OCI-LY7 (cell line): Measurements from ENCODE around the gene INHBB. TPM values are rescaled to one million over a fixed set of nuclear protein-coding genes. Genes with fewer than 3 reads are reported as not detected.

Source experiments
- BruUV-seq: library from RNA; stranded (reverse); fragments of 400-500 nt; replicated peaks from 2 replicates; lab custom pipeline; 2021; lab: Mats Ljungman, UMichigan
- CTCF ChIA-PET: fragments of 300-600 bp; sonication (Branson Sonifier 250); formaldehyde crosslinking; loops from one replicate; lab custom pipeline; 2022; ENCODE audit warnings: antibody characterized with exemption; ENCODE audit not compliant: unreplicated experiment; lab: Charles Lee
- POLR2A ChIA-PET: fragments of 300-600 bp; sonication (Branson Sonifier 250); formaldehyde crosslinking; loops from one replicate; lab custom pipeline; 2022; ENCODE audit warnings: antibody characterized with exemption; lab: Charles Lee
- DNase-seq: peaks from one replicate; pipeline ENCODE4 v3.0.0-alpha.2; 2015; ENCODE audit warnings: low spot score
- H2AFZ ChIP-seq: fragments of 200-600 bp; sonication (generic), shearing (Covaris generic); 2 replicates; pipeline ENCODE4 v1.6.1; 2014; ENCODE audit warnings: mild to moderate bottlenecking, antibody characterized with exemption, low read length, moderate library complexity
- H3K27ac ChIP-seq: fragments of 200-600 bp; sonication (generic); 2 replicates; pipeline ENCODE4 v1.5.1; 2014; ENCODE audit warnings: mixed run types, low read depth, mild to moderate bottlenecking, moderate library complexity, low read length, inconsistent platforms; ENCODE audit not compliant: poor library complexity, severe bottlenecking
- H3K36me3 ChIP-seq: fragments of 200-600 bp; sonication (generic); 2 replicates; pipeline ENCODE4 v1.6.1; 2014; ENCODE audit warnings: mild to moderate bottlenecking, antibody characterized with exemption, low read length, moderate library complexity, mixed read lengths; ENCODE audit not compliant: insufficient read depth
- H3K4me1 ChIP-seq: fragments of 200-600 bp; sonication (generic); 2 replicates; pipeline ENCODE4 v1.5.1; 2014; ENCODE audit warnings: mild to moderate bottlenecking, low read length; ENCODE audit not compliant: insufficient read depth, poor library complexity, severe bottlenecking
- H3K4me2 ChIP-seq: fragments of 200-600 bp; sonication (generic); 2 replicates; pipeline ENCODE4 v1.6.1; 2014; ENCODE audit warnings: mild to moderate bottlenecking, low read length
- H3K4me3 ChIP-seq: fragments of 200-600 bp; sonication (generic); 2 replicates; pipeline ENCODE4 v1.5.1; 2014; ENCODE audit warnings: mild to moderate bottlenecking, low read depth, low read length; ENCODE audit not compliant: poor library complexity, severe bottlenecking
- H3K79me2 ChIP-seq: fragments of 200-600 bp; sonication (generic); 2 replicates; pipeline ENCODE4 v1.6.1; 2016; ENCODE audit warnings: low read depth, mild to moderate bottlenecking, low read length, moderate library complexity, mixed read lengths; ENCODE audit not compliant: insufficient read depth
- H3K9me2 ChIP-seq: fragments of 200-600 bp; sonication (generic); 2 replicates; pipeline ENCODE4 v1.6.1; 2016; ENCODE audit warnings: mild to moderate bottlenecking, low read length, mixed read lengths; ENCODE audit not compliant: insufficient read depth
- H3K9me3 ChIP-seq: fragments of 200-600 bp; sonication (generic); 2 replicates; pipeline ENCODE4 v1.6.1; 2014; ENCODE audit warnings: mild to moderate bottlenecking, mixed run types, low read length, mixed read lengths
- H4K20me1 ChIP-seq: fragments of 200-600 bp; sonication (generic); 2 replicates; pipeline ENCODE4 v1.6.1; 2014; ENCODE audit warnings: mild to moderate bottlenecking, antibody characterized with exemption, low read length, moderate library complexity, mixed read lengths; ENCODE audit not compliant: insufficient read depth
- EZH2phosphoT487 ChIP-seq: fragments of 200-600 bp; sonication (generic); IDR thresholded peaks from 2 replicates; pipeline ENCODE4 v1.6.1; 2018; ENCODE audit warnings: low read depth, borderline replicate concordance, mild to moderate bottlenecking, mixed run types, antibody characterized with exemption, low read length, moderate library complexity, mixed read lengths
- intact Hi-C: fragments of 100-400 bp; cut with micrococcal nuclease; formaldehyde crosslinking; loops from one replicate; pipeline ENCODE4 v1.10.0; 2022; ENCODE audit not compliant: unreplicated experiment
- total RNA-seq, 2 experiments: library from RNA; depleted of rRNA in 1 of 2; stranded (reverse); fragments of >200 nt in 1 of 2; shearing (Covaris generic) in 1 of 2; gene quantifications; 2 replicates each; pipeline ENCODE4 v1.2.3, GENCODE V29; 2014 to 2022
- TF ChIP-seq, protein P1 (sequence below): fragments of 200-600 bp; sonication (generic); conservative IDR thresholded peaks from 2 replicates; pipeline ENCODE4 v1.5.1; 2014; ENCODE audit warnings: mild to moderate bottlenecking, antibody characterized with exemption, low read length, moderate library complexity, mixed read lengths

The INHBB gene
- total RNA-seq, 2 experiments from 2014 or later = not detected

DNA sequence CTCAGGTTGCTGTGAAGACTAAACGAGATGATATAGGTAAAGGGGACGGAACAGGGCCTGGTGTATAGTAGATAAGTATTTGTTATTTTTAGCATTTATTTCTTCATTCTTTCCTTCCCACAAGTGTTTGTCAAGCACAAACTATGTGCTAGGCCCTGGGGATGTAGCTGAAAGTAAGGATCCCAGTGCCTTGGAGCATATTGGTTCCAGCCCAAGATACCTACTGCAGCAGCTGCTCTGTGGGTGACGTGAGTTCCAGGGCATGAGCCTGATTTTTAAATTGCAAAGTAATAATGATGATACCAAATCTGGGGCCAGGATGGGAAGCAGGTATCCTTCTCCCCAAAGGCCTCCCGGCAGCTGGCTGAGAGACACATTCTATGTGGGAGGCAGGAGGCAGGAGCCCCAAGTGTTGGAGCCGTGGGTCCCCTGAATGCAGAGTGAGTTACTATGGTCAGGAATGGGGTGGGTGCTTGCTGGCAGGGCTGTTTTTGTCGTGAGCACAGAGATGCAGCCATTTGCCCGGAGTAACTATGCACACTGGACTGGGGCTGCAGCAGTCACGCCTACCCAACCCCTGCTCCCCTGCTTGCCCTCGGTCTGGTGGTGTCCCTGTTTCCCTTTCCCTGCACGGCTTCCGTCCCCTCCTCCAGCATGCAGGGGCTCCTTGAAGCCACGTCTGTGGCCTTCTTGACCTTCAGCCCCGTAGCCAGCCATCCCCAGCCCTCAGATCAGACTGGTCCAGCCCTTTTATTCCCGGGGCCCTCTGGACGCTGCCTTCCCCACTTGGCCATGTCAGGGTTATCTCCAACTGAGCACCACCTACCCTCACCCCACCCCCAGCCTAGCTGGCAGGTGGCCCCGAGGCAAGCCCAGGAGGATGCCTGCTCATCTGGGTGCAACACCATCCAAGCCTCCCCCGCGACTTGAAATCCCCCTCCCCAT lies 52.4 kb downstream of the INHBB start:
- ChIA-PET CTCF (no interaction called here), POLR2A (no interaction called here)
- Histone ChIP-seq H3K4me1 (no peaks in the 10 kb centered on the region), H3K4me2 (no peak overlapping the region), H2AFZ (no peak overlapping the region), H3K4me3 (no peak overlapping the region), H3K36me3 (no peaks in the 10 kb centered on the region), H3K9me3 (no peaks in the 10 kb centered on the region), H3K9me2 (no peaks in the 10 kb centered on the region), H3K27ac (no peak overlapping the region), H4K20me1 (no peaks in the 10 kb centered on the region), H3K79me2 (no peaks in the 10 kb centered on the region)
- TF ChIP-seq, protein P1, sequence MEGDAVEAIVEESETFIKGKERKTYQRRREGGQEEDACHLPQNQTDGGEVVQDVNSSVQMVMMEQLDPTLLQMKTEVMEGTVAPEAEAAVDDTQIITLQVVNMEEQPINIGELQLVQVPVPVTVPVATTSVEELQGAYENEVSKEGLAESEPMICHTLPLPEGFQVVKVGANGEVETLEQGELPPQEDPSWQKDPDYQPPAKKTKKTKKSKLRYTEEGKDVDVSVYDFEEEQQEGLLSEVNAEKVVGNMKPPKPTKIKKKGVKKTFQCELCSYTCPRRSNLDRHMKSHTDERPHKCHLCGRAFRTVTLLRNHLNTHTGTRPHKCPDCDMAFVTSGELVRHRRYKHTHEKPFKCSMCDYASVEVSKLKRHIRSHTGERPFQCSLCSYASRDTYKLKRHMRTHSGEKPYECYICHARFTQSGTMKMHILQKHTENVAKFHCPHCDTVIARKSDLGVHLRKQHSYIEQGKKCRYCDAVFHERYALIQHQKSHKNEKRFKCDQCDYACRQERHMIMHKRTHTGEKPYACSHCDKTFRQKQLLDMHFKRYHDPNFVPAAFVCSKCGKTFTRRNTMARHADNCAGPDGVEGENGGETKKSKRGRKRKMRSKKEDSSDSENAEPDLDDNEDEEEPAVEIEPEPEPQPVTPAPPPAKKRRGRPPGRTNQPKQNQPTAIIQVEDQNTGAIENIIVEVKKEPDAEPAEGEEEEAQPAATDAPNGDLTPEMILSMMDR = no peak
- no peak for TF ChIP-seq EZH2phosphoT487
- intact Hi-C loops = no loop called here
- DNase-seq = no peak
- no TSS peak for BruUV-seq

- ChIA-PET CTCF (no interaction called here), POLR2A (no interaction called here)
- no peak overlapping the region for H3K4me2 ChIP-seq
- H3K4me1 ChIP-seq = no peaks in the 10 kb centered on the region
- H3K36me3 ChIP-seq = no peaks in the 10 kb centered on the region
- intact Hi-C loops = no loop called here
- H3K9me3 ChIP-seq = no peaks in the 10 kb centered on the region
- H3K4me3 ChIP-seq = no peak overlapping the region
- H3K9me2 ChIP-seq = no peaks in the 10 kb centered on the region
- no peaks in the 10 kb centered on the region for H3K79me2 ChIP-seq
- H3K27ac ChIP-seq = no peak overlapping the region
- no peak for DNase-seq
- TF ChIP-seq, protein P1 = no peak
- TF ChIP-seq EZH2phosphoT487 = no peak
- no peaks in the 10 kb centered on the region for H4K20me1 ChIP-seq
- no TSS peak for BruUV-seq
- H2AFZ ChIP-seq = no peak overlapping the region
These were observed 53.3 kb downstream of the INHBB start for GRCh38 chr2:120398996-120399888.
